HG02571 (cell line): Measurements from ENCODE around the gene NXPE4.
"Not testable (repeated sequence)": the region's sequence is repeated elsewhere in the genome, so short reads cannot be mapped to it uniquely, and the experiment has no call there.

Experiments
- ATAC-seq: cut with Tn5 transposase; IDR thresholded peaks from one replicate; pipeline ENCODE4 v1.9.1; 2021; ENCODE audit warnings: mild to moderate bottlenecking, moderate library complexity; ENCODE audit not compliant: unreplicated experiment

The NXPE4 gene

DNA sequence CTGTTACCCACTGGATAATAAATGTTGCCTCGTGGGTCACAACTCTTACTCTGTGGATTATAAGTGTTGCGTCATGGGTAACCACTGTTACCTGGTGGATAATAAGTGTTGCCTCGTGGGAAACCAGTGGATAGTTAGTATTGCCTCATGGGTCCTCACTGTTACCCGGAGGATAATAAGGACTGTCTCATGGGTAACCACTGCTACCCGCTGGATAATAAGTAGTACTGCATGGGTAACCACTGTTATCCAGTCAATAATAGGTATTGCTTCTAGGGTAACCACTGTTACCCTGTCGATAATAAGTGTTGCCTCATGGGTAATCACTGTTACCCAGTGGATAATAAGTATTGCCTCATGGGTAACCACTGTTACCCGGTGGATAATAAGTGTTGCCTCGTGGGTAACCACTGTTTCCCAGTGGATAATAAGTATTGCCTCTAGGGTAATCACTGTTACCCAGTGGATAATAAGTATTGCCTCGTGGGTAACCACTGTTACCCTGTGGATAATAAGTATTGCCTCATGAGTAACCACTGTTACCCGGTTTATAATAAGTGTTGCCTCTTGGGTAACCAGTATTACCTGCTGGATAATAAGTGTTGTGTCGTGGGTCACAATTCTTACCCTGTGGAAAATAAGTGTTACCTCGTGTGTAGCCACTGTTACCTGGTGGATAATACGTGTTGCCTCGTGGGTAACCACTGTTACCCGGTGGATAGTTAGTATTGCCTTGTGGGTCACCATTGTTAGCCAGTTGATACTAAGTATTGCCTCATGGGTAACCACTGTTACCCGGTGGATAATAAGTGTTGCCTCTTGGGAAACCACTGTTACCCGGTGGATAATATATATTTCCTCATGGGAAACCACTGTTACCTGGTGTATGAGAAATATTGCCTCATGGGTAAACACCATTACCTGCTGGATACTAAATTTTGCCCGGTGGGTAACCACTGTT is 15.7 kb upstream of the NXPE4 start:
- no peak for ATAC-seq

DNA sequence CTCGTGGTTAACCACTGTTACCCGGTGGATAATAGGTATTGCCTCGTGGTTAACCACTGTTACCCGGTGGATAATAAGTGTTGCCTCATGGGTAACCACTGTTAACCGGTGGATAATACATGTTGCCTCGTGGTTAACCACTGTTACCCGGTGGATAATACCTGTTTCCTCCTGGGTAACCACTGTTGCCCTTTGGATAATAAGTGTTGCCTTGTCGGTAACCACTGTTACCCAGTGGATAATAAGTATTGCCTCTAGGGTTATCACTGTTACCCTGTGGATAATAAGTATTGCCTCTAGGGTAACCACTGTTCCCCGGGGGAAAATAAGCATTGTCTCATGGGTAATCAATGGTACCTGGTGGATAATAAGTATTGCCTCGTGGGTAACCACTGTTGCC is 15.0 kb upstream of the NXPE4 start:
- ATAC-seq: no peak

DNA sequence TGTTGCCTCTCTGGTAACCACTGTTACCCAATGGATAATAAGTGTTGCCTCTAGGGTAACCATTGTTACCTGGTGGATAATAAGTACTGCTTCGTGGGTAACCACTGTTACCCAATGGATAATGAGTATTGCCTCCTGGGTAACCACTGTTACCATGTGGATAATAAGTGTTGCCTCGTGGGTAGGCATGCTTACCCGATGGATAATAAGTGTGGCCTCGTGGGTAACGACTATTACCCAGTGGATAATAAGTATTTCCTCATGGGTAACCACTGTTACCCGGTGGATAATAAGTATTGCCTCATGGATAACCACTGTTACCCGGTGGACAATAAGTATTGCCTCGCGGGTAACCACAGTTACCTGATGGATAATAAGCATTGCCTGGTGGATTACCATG is 13.8 kb upstream of the NXPE4 start:
- ATAC-seq: no peak

DNA sequence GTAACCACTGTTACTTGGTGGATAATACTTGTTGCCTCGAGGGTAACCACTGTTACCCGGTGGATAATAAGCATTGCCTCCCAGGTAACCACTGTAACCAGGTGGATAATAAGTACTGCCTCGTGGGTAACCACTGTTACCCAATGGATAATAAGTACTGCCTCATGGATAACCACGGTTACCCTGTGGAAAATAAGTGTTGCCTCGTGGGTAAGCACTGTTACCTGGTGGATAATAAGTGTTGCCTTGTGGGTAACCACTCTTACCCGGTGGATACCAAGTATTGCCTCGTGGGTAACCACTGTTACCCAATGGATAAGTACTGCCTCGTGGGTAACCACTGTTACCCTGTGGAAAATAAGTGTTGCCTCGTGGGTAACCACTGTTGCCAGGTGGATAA is 13.0 kb upstream of the NXPE4 start:
- ATAC-seq: not testable (repeated sequence)

DNA sequence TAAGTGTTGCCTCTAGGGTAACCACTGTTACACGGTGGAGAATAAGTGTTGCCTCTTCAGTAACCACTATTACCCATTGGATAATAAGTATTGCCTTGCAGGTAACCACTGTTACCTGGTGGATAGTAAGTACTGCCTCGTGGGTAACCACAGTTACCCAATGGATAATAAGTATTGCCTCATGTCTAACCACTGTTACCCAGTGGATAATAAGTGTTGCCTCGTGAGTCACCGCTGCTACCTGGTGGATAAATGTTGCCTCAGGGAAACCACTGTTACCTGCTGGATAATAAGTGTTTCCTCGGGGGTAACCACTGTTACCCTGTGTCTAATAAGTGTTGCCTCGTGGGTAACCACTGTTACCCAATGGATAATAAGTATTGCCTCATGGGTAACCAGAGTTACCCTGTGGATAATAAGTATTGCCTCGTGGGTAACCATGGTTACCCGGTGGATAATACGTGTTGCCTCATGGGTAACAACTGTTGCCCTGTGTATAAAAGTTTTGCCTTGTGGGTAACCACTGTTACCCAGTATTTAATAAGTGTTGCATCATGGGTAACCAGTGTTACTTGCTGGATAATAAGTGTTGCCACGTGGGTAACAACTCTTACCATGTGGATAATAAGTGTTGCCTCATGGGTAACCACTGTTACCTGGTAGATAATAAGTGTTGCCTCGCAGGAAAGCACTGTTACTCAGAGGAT is 12.3 kb upstream of the NXPE4 start:
- ATAC-seq: no peak

DNA sequence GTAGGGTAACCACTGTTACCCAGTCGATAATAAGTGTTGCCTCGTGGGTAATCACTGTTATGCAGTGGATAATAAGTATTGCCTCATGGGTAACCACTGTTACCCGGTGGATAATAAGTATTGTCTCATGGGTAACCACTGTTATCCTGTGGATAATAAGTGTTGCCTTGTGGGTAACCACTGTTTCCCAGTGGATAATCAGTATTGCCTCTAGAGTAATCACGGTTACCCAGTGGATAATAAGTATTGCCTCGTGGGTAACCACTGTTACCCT is 11.2 kb upstream of the NXPE4 start:
- not testable (repeated sequence) for ATAC-seq

DNA sequence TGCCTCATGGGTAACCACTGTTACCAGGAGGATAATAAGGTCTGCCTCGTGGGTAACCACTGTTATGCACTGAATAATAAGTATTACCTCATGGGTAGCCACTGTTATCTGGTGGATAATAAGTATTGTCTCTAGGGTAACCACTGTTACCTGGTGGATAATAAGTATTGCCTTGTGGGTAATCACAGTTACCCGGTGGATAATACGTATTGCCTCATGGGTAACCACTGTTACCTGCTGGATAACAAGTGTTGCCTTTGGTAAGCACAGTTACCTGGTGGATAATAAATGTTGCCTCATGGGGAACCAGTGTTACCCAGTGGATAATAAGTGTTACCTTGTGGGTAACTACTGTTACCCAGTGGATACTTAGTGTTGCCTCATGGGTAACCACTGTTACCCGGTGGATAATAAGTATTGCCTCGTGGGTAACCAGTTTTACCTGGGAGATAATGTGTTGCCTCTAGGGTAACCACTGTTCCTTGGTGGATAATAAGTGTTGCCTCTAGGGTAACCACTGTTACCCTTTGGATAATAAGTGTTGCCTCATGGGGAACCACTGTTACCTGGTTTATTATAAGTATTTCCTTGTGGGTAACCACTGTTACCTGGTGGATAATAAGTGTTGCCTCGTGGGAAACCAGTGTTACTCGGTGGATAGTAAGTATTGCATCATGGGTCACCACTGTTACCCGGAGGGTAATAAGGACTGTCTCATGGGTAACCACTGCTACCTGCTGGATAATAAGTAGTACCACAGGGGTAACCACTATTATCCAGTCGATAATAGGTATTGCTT is 10.6 kb upstream of the NXPE4 start:
- ATAC-seq: no peak

DNA sequence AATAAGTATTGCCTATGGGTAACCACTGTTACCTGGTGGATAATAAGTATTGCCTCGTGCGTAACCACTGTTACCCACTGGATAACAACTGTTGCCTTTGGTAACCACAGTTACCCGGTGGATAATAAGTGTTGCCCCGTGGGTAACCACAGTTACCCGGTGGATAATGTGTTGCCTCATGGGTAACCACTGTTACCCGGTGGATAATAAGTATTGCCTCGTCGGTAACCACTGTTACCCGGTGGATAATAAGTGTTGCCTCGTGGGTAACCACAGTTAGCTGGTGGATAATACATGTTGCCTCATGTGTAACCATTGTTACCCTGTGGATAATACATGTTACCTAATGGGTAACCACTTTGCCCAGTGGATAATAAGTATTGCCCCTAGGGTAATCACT is 9.8 kb upstream of the NXPE4 start:
- ATAC-seq: no peak

DNA sequence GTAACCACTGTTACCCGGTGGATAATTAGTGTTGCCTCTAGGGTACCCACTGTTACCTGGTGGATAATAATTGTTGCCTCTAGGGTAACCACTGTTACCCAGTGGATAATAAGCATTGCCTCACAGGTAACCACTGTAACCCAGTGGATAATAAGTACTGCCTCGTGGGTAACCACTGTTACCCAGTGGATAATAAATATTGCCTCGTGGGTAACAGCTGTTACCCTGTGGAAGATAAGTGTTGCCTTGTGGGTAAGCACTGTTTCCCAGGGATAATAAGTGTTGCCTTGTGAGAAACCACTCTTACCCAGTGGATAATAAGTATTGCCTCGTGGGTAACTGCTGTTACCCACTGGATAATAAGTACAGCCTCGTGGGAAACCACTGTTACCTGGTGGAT is 9.3 kb upstream of the NXPE4 start:
- no peak for ATAC-seq

DNA sequence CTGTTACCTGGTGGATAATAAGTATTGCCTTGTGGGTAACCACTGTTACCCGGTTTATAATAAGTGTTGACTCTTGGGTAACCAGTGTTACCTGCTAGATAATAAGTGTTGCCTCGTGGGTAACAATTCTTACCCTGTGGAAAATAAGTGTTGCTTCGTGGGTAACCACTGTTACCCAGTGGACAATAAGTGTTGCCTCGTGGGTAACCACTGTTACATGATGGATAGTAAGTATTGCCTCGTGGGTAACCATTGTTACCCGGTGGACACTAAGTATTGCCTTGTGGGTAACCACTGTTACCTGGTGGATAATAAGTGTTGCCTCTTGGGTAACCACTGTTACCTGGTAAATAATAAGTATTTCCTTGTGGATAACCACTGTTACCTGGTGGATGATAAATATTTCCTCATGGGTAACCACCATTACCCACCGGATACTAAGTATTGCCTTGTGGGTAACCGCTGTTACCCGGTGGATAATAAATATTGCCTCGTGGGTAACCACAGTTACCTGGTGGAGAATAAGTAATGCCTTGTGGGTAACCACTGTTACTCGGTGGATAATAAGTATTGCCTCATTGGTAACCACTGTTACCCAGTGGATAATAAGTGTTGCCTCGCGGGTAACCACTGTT is 8.7 kb upstream of the NXPE4 start:
- ATAC-seq: no peak

DNA sequence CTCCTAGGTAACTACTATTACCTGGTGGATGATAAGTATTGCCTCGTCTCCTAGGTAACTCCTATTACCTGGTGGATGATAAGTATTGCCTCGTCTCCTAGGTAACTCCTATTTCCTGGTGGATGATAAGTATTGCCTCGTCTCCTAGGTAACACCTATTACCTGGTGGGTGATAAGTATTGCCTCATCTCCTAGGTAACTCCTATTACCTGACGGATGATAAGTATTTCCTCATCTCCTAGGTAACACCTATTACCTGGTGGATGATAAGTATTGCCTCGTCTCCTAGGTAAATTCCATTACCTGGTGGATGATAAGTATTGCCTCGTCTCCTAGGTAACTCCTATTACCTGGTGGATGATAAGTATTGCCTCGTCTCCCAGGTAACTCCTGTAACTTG is 7.6 kb upstream of the NXPE4 start:
- ATAC-seq: not testable (repeated sequence)

DNA sequence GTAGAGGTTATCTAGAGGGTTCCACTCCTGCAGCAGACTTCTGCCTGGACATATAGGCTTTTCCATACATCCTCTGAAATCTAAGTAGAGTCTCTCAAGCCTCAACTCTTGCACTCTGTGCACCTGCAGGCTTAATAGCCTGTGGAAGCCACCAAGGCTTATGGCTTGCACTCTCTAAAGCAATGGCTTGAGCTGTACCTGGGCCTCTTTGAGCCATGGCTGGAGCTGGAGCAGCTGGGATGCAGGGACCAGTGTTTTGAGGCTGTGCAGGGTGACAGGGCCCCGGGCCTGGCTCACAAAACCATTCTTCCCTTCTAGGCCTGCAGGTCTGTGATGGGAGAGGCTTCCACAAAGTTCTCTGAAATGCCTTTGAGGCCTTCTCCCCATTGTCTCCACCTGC is 2.9 kb upstream of the NXPE4 start:
- ATAC-seq: no peak

DNA sequence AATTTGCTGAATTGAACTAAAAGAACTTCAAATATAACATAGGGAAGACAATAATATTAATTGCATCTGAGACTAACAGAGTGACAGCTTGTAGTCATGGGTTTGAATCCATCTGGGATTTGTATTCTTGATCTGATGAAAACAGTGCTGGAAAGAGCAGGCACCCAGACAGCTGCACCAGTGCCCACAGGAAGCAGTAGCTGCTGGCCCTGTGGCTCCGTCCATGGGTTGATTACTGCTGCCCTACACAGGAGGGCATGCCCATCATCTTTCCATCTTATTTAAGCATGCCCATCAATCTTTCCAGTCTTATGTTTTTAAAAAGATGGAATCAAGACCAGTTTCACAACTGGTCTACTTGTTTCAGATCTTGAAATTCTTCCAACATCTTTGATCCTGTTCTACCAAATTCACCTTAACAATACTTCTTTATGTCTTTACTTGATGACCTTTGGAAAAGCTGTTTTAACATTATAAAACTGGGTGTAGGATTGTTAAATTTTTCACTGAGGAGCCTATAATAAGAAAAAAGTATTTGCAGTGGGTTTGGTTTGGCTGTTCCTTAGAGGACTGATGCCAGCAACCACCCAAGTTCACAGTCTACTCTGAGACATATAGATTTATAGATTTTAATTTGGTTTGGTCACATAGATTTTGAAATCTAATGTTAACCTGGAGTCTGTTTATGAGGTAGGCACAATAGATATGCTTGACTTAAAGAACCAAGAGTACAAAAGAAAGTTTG is 761 bp upstream of the NXPE4 start:
- ATAC-seq: no peak

DNA sequence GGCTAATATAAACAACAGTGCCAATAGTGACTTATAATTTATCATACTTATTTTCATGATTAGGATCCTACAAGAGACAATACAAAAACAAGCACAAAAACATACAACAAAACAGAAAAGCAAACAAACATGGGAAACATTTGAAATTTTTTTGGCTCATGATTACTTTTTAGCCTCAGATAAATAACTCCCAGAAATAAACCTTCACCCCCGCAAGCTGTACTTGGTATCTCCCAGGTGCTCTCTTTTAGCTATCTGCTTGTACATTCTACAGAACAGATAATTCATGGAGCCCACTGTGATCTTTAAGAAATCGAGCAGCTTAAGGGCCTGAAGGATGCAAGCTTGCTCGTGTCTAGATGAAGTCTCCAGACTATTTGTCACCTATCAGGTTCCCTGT is 883 bp downstream of the NXPE4 start:
- no peak for ATAC-seq

DNA sequence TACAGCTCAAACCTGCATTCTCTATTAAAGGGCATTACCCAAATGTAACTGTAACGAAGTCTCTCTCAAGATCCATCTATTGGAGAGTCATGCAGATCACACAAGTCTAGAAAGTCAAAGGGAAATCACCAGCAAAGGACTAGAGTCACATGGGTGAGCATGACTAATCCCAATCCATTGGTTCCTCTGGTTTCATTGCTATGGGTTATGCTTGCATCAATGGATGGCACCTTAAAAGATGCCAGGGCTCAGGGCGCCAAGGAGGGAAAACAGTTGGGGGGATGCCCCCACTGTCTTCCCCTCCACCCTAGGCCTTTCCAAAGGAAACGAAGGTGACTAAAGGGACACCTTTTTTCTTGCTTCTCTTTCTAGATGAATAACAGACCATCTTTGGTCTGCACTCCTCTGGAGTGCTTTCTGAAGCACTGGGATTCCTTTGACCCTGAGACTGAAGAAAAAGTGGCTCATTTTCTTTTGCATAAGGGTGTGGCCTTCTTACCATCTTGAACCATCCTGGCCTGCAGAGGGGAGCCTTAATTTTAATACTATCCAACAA is 8.1 kb downstream of the NXPE4 start:
- ATAC-seq: no peak

DNA sequence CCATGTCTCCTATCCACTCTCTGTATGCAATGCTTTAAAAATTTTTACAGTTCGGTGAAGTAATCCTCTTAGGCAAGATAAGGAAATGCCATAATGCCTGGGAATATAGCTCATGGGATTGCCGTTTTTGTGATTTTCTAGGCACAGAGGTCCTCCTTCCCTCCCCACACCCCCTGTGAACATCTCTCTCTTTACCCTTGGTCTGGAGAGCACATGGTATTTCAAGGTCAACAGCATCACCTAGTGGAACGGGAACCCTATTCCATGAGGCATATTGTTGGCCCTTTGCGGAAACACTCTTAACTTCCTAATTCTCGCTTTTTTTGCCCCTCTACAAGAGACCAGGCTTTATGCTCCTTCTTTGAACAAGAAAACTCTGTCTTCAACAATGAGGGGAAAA is 8.8 kb downstream of the NXPE4 start:
- ATAC-seq: no peak

DNA sequence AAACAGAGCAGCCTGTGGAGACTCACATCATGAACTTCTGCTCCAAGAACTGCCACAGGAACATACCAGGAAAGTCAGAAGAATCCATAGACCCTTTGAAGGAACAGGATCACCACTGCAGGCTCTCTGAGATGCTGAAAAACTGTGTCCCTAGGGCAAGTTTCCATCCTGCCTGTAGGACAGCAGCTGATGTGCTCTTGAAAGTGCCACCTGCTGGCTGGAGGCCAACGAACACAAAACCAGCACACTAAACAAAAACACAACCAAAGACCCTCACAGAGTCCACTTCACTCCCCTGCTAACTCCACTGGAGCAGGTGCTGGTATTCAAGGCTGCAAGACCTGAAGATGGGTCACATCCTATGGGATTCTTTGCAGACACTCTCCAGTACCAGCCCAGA is 23.9 kb downstream of the NXPE4 start:
- no peak for ATAC-seq

DNA sequence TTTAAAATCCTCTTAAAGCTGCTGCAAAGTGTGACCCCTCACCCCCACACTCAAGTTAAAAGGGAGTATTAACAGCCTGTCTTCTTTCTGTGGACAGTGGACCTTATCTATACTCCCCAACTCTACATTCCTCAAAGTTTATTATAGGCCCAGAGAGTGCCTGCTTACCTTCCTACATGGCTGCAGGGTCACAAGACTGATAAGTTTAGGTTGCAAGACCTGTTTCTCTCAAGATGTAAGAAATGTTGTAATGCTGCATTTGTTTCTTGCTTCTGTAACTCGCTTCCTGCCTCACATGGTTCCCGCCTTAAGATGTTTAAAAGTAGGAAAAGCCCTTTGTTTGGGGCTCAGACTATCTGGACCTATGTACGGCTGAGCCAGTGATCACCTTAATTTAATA is 25.8 kb downstream of the NXPE4 start:
- ATAC-seq: no peak

DNA sequence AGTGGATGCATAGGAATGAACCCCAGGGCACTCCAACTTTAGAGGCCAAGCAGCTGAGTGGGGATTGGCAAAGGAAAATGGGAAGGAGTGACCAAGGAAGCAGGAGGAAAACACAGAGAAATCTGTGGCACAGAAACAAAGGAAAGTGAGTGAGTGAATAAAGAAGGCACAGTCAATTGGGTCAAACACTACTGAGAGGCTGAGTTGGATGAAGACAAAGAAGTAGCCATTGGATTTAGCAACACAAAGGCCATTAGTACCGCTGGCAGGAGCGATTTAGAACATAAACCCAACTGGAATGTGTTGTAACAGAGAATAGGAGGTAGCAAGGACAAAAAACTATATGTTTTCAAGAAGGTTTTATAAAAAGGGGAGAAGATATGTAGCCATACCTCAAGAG is 29.3 kb downstream of the NXPE4 start:
- ATAC-seq: no peak

DNA sequence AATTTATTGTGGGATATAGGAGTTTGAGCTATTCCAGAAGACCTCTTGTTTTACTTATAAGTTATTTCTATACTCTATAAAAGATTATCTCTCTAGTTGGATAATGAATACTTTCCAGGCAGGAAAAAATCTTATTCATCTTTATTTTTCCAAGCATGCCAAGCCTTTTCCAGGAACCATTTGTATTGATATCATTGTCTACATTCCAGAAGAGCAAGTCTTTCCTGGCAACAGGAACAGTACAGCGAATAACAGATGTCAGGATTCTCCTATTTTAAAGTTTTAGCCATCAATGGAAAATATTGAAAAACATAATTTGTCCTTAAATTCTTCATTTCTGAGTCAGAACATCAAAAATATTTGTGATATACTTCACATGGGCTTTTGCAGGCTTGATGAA is 30.8 kb downstream of the NXPE4 start:
- ATAC-seq: no peak
